Retinal pigment epithelial cell (primary cell): ENCODE measurements around the gene IBA57.
"Not testable (repeated sequence)": the region's sequence is repeated elsewhere in the genome, so short reads cannot be mapped to it uniquely, and the experiment has no call there.

Experiments
- DNase-seq: peaks from one replicate; pipeline ENCODE4 v3.0.0-alpha.2; 2010; ENCODE audit warnings: low read depth
- H3K4me3 ChIP-seq: 2 replicates; pipeline ENCODE4 v1.5.1; 2011; ENCODE audit warnings: mild to moderate bottlenecking, low read length, control low read depth, moderate library complexity
- TF ChIP-seq, protein P1 (sequence below): conservative IDR thresholded peaks from 2 replicates; pipeline ENCODE4 v1.5.1; 2011; ENCODE audit warnings: low read depth, low read length, control low read depth, inconsistent platforms

IBA57 gene

DNA sequence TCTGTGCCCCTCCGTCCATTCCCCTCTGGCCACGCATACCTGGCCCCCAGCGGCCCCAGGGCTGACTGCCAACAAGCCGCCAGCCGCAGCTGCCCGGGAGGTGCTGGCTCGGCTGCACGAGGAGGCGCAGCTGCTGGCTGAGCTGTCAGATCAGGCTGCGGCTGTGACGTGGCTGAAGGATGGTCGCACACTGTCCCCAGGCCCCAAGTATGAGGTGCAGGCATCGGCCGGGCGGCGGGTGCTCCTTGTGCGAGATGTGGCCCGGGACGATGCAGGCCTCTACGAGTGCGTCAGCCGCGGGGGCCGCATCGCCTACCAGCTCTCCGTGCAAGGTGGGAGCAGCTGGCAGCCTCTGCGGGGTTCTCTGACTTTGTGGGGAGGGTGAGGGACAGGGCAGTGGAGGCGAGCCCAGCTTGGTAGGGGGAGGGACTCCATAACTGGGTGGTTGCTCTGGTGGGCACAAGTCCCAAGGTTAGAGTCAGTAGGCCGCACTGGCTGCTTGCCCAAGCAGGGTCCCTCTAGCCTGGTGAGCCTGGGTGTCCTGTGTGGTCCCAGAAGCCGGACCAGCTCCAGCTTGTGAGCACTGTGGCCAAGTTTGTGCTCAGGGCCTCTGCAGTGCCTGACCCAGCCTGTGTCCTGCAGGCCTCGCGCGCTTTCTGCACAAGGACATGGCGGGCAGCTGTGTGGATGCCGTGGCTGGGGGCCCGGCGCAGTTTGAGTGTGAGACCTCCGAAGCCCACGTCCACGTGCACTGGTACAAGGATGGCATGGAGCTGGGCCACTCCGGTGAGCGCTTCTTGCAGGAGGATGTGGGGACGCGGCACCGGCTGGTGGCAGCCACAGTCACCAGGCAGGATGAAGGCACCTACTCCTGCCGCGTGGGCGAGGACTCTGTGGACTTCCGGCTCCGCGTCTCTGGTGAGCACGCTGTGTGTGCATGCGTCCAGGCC, 51.0 kb downstream of the IBA57 start:
- H3K4me3 ChIP-seq: no peak overlapping the region
- TF ChIP-seq, protein P1, sequence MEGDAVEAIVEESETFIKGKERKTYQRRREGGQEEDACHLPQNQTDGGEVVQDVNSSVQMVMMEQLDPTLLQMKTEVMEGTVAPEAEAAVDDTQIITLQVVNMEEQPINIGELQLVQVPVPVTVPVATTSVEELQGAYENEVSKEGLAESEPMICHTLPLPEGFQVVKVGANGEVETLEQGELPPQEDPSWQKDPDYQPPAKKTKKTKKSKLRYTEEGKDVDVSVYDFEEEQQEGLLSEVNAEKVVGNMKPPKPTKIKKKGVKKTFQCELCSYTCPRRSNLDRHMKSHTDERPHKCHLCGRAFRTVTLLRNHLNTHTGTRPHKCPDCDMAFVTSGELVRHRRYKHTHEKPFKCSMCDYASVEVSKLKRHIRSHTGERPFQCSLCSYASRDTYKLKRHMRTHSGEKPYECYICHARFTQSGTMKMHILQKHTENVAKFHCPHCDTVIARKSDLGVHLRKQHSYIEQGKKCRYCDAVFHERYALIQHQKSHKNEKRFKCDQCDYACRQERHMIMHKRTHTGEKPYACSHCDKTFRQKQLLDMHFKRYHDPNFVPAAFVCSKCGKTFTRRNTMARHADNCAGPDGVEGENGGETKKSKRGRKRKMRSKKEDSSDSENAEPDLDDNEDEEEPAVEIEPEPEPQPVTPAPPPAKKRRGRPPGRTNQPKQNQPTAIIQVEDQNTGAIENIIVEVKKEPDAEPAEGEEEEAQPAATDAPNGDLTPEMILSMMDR: no peak
- DNase-seq: no peak

DNA sequence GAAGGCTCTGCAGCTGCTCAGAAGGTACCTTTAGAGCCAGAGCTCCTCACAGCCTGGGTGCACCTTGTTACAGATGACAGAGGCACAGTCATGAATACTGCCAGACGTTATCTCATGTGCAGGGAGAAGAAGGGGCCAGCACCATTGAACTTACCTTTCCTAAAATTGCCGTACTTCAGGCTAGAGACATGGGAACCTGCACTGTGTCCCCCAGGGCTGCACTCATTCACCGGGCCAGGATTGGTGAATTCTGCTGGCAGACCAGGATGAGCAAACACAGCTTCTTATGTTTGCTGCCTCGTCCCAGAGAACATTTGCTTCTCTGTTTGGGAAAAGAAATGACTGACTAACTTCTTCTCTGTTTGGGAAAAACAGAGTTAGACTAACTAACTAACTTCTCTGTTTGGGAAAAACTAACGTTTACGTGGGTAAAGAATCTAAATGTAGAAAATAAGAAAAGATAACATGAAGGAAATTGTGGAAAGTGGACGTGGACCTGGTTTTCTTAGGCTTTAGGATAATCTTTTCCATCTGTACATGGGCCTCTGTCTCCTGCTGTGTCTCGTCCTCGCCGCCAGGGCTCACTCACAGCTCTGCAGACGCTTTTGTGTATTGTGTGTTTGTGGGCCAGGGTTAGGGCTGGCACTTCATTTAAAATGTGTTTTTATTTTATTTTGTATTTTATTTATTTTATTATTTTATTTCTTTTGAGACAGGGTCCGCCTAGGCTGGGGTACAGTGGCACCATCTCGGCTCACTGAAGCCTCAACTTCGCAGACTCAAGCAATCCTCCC, 52.1 kb downstream of the IBA57 start:
- no peak for DNase-seq
- no peak overlapping the region for H3K4me3 ChIP-seq
- TF ChIP-seq, protein P1: no peak

DNA sequence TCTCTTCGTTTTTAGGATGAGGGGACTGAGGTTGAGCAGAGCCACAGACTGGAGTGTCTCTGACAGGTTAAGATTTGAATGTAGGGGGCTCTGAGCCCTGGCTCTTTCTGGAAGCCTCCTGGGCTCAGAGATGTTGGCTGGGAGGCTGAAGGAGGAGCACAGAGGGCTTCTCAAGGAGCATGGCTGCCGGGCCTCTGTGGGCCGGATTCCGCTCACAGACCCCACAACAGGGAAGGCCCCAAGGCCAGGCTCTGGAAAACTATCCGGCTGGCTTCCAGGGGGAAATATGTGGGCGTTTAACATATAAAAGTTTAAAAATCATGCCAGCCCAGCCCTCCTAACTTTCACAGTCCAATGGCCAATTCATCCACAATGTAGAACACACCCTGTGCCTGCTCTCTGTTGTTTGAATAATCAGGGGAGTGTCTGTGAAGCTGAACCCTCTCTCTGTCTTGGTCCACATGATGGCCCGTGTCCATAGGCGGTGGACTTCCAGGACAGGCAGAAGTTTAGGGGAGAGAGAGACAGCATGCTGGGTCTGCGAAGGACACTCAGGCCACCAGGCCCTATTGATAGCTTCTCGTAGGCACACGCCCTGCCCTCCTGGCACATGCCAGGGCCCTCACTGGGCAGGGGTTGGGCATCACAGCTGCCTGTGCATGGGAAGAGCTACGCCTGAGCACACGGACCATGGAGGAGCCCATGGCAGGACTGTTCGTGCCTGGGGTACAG, 53.1 kb downstream of the IBA57 start:
- TF ChIP-seq, protein P1: no peak
- no peak for DNase-seq
- H3K4me3 ChIP-seq: no peak overlapping the region

DNA sequence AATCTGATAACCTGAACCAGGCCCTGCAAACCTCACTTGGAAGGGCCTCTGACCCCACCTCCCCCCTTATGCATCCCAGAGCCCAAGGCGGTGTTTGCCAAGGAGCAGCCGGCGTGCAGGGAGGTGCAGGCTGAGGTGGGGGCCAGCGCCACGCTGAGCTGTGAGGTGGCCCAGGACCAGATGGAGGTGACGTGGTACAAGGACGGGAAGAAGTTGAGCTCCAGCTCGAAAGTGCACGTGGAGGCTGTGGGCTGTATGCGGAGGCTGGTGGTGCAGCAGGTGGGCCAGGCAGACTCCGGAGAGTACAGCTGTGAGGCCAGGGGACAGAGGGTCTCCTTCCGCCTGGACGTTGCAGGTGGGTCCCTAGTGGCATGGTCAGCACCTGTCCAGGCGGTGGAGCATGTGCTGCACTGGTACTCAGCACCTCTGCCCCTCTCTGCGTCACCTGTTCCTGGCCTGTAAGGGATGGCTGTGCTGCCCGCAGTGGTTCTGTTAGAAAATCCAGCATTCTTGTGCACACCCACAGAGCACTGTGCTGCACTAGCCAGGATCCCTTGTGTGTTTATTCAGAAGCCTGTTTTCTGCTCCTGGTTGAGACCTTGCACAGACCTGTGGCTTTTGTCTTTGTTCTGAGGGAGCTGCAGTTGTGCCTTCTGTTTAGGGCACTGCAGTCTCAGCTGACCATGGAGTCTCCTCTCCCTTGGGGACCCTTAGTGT, 53.8 kb downstream of the IBA57 start:
- TF ChIP-seq, protein P1: no peak
- no peak for DNase-seq
- H3K4me3 ChIP-seq: no peak overlapping the region

DNA sequence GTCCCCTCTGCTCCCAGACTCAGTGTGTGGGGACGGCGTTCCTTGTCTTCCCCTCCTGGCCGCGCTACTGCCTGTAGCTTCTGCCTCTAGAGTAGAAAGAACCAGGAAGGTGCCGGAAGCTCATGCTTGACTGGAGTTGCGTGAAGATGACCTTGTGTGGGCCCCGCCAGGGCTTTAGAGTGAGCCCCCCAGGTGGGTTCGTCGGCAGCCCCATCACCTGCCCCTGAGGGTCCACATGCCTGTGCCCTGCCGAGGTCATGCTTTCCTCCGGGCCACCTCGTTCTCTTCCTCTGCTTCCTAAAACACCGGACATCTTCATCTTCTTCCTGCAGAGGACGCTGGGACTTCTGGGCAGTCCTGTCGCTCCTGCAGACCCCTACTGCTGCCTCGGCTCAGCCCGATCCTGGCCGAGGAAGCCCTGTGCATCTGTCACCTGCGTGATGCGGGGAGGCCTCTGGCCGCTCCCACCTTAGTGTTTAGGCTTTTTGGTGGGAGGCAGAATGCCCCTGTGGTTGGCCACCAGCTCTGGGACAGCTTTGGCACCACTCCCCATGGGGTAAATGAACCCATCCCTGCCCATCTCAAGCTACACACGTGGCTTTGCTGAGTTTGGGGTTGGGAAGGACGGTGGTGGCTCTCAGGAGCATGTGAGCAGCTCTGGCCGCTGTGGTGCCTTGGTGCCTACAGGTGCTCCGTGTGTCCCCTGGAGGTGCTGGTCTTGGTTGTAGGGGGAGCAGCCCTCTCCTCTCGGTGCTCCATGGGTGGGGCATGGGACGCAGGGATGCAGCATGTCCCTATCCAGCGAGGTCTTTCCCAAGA, 54.6 kb downstream of the IBA57 start:
- no peak for DNase-seq
- TF ChIP-seq, protein P1: no peak
- H3K4me3 ChIP-seq: no peak overlapping the region

DNA sequence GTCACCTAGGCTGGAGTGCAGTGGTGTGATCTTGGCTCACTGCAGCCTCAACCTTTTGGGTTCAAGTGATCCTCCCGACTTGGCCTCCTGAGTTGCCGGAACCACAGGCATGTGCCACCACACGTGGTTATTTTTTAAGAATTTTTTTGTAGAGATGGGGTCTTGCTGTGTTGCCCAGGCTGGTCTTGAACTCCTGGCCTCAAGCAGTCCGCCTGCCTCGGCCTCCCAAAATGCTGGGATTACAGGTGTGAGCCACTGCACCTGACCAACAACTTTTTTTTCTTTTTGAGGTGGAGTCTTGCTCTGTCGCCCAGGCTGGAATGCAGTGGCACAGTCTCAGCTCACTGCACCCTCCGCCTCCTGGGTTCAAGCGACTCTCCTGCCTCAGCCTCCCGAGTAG, 55.5 kb downstream of the IBA57 start:
- DNase-seq: not testable (repeated sequence)

More for the DNA sequence above, 55.5 kb downstream of the IBA57 start:
- H3K4me3 ChIP-seq: not testable (repeated sequence)
